ENCODE data around the gene ZNF593. TPM values are rescaled to one million over a fixed set of nuclear protein-coding genes. Genes with fewer than 3 reads are reported as not detected.

The ZNF593 gene
- 10 to 100 TPM in 2 of 3 donors, 1 to 10 TPM in 1; 8.6 to 17.8 (median 15.6) TPM for total RNA-seq
- total RNA-seq (2013), result 9.0 TPM

- Histone ChIP-seq H3K27me3 (ENCODE audit: control insufficient read depth, insufficient read depth, low read length) (no peaks in the 10 kb centered on the region), H3K36me3 (ENCODE audit: control insufficient read depth, insufficient read depth, low read length) (no peaks in the 10 kb centered on the region), H3K27ac (ENCODE audit: low read length) (peak within 1 kb of the TSS; percentile 10), H3K4me1 (ENCODE audit: control insufficient read depth, insufficient read depth, low read length) (peaks cover 18% of the 10 kb centered on the region), H3K4me3 (ENCODE audit: low read length) (peak within 1 kb of the TSS; percentile 60), H3K9me3 (ENCODE audit: control insufficient read depth, insufficient read depth, low read length) (no peaks in the 10 kb centered on the region)
- H3K27me3 Mint-ChIP-seq (ENCODE audit: low read depth in 2 of 2), result peaks cover 0 to 12% of the 10 kb centered on the region in 2 donors
- peak within 1 kb of the TSS; percentile 84 for H3K4me3 Mint-ChIP-seq
- peak; percentile 90 to 92 for DNase-seq
- WGBS (ENCODE audit: insufficient coverage), result under 1% methylated on average over 74 of the region's 76 CpGs
- intact Hi-C loops (cut with micrococcal nuclease), result loop anchor here (1.0 to 10.0 kb wide), 3 partner anchors 62 to 225 kb away; partner anchors contain the start of gene CEP85
- peak; percentile 94 to 96 (median 96) for ATAC-seq
- no peaks in the 10 kb centered on the region for H3K9me3 Mint-ChIP-seq
- peak; percentile 83 for TF ChIP-seq CTCF (IDR thresholded peaks at IDR 0.05)
- H3K4me1 Mint-ChIP-seq, result peaks cover 0 to 21% of the 10 kb centered on the region in 2 donors
- H3K27ac Mint-ChIP-seq, result peak within 1 kb of the TSS; percentile 66 to 92
- H3K36me3 Mint-ChIP-seq, result no peaks in the 10 kb centered on the region
Observed at GRCh38 chr1:26169669-26170471, at the start of gene ZNF593. ZNF593 (plus strand) TSS chr1:26169908; CDS start chr1:26169984, 76 bp downstream.

- H3K4me1 Mint-ChIP-seq, result peaks cover 16 to 22% of the 10 kb centered on the region in 2 donors
- no peaks in the 10 kb centered on the region for H3K9me3 Mint-ChIP-seq
- Histone ChIP-seq H3K4me3 (ENCODE audit: low read length) (no peak overlapping the region), H3K9me3 (ENCODE audit: control insufficient read depth, insufficient read depth, low read length) (no peaks in the 10 kb centered on the region), H3K36me3 (ENCODE audit: control insufficient read depth, insufficient read depth, low read length) (peaks cover 21% of the 10 kb centered on the region), H3K4me1 (ENCODE audit: control insufficient read depth, insufficient read depth, low read length) (peaks cover 7% of the 10 kb centered on the region), H3K27ac (ENCODE audit: low read length) (no peak overlapping the region), H3K27me3 (ENCODE audit: control insufficient read depth, insufficient read depth, low read length) (no peaks in the 10 kb centered on the region)
- H3K27ac Mint-ChIP-seq, result no peak overlapping the region
- TF ChIP-seq CTCF (IDR thresholded peaks at IDR 0.05), result no peak
- 88% methylated on average over 7 of the region's 8 CpGs for WGBS (ENCODE audit: insufficient coverage)
- H3K4me3 Mint-ChIP-seq, result no peak overlapping the region
- no peaks in the 10 kb centered on the region for H3K36me3 Mint-ChIP-seq
- peaks cover 3 to 7% of the 10 kb centered on the region in 2 donors for H3K27me3 Mint-ChIP-seq (ENCODE audit: low read depth in 2 of 2)
- intact Hi-C loops (cut with micrococcal nuclease), result no loop called here
- ATAC-seq, result no peak
- no peak for DNase-seq
Observed at GRCh38 chr1:26121854-26122773, 47.6 kb upstream of the ZNF593 start.

- intact Hi-C loops (cut with micrococcal nuclease), result no loop called here
- ATAC-seq, result no peak
Observed at GRCh38 chr1:26122988-26123973, 46.4 kb upstream of the ZNF593 start.

More at GRCh38 chr1:26122988-26123973, 46.4 kb upstream of the ZNF593 start:
- Mint-ChIP-seq H3K36me3 (no peaks in the 10 kb centered on the region), H3K4me1 (peaks cover 27 to 32% of the 10 kb centered on the region in 2 donors), H3K9me3 (no peaks in the 10 kb centered on the region), H3K27ac (no peak overlapping the region), H3K4me3 (no peak overlapping the region), H3K27me3 (ENCODE audit: low read depth in 2 of 2) (peaks cover 13 to 18% of the 10 kb centered on the region in 2 donors)
- Histone ChIP-seq H3K9me3 (ENCODE audit: control insufficient read depth, insufficient read depth, low read length) (no peaks in the 10 kb centered on the region), H3K4me1 (ENCODE audit: control insufficient read depth, insufficient read depth, low read length) (peaks cover 15% of the 10 kb centered on the region), H3K27me3 (ENCODE audit: control insufficient read depth, insufficient read depth, low read length) (peaks cover 8% of the 10 kb centered on the region), H3K4me3 (ENCODE audit: low read length) (no peak overlapping the region), H3K27ac (ENCODE audit: low read length) (no peak overlapping the region), H3K36me3 (ENCODE audit: control insufficient read depth, insufficient read depth, low read length) (peaks cover 14% of the 10 kb centered on the region)
- DNase-seq, result peak in 1 of 2 donors; percentile 28
- TF ChIP-seq CTCF (IDR thresholded peaks at IDR 0.05), result no peak
- WGBS (ENCODE audit: insufficient coverage), result 82% methylated on average over 3 of the region's 7 CpGs

Data from natural killer cell (primary cell).